Mucosa of stomach (tissue), 1 donor: ENCODE data around the gene RAB8B.

ENCODE experiments used
- H3K27me3 ChIP-seq: one replicate; pipeline ENCODE4 v1.7.0; 2013; ENCODE audit warnings: mild to moderate bottlenecking, low read length; ENCODE audit not compliant: control insufficient read depth, insufficient read depth
- H3K36me3 ChIP-seq: one replicate; pipeline ENCODE4 v1.7.0; 2013; ENCODE audit warnings: low read length; ENCODE audit not compliant: control insufficient read depth, insufficient read depth
- H3K4me1 ChIP-seq: one replicate; pipeline ENCODE4 v1.7.0; 2013; ENCODE audit warnings: mild to moderate bottlenecking, low read length; ENCODE audit not compliant: control insufficient read depth, insufficient read depth
- H3K4me3 ChIP-seq: one replicate; pipeline ENCODE4 v1.7.0; 2013; ENCODE audit warnings: low read length
- H3K9ac ChIP-seq: one replicate; pipeline ENCODE4 v1.7.0; 2013; ENCODE audit warnings: mild to moderate bottlenecking, low read length, moderate library complexity
- H3K9me3 ChIP-seq: one replicate; pipeline ENCODE4 v1.7.0; 2013; ENCODE audit warnings: mild to moderate bottlenecking, low read length, moderate library complexity; ENCODE audit not compliant: control insufficient read depth
- donor health status: Pancreatic carcinoma.

RAB8B gene

GRCh38 chr15:63188926-63189871, at the start of gene RAB8B:
Gene RAB8B (plus strand): TSS chr15:63189606. CDS start chr15:63189625, 19 bp downstream.
- Histone ChIP-seq H3K4me1 (peaks cover 6% of the 10 kb centered on the region), H3K9ac (peak within 1 kb of the TSS; percentile 83), H3K9me3 (no peaks in the 10 kb centered on the region), H3K27me3 (no peaks in the 10 kb centered on the region), H3K4me3 (peak within 1 kb of the TSS; percentile 86), H3K36me3 (no peaks in the 10 kb centered on the region)

GRCh38 chr15:63140936-63141335, 48.5 kb upstream of the RAB8B start:
- Histone ChIP-seq H3K27me3 (no peaks in the 10 kb centered on the region), H3K36me3 (no peaks in the 10 kb centered on the region), H3K9me3 (no peaks in the 10 kb centered on the region), H3K4me3 (no peak overlapping the region), H3K4me1 (no peaks in the 10 kb centered on the region), H3K9ac (no peak overlapping the region)

GRCh38 chr15:63145426-63145825, 44.0 kb upstream of the RAB8B start:
- Histone ChIP-seq H3K27me3 (no peaks in the 10 kb centered on the region), H3K36me3 (no peaks in the 10 kb centered on the region), H3K9ac (no peak overlapping the region), H3K4me1 (no peaks in the 10 kb centered on the region), H3K4me3 (no peak overlapping the region), H3K9me3 (no peaks in the 10 kb centered on the region)

GRCh38 chr15:63146684-63147083, 42.7 kb upstream of the RAB8B start:
- Histone ChIP-seq H3K36me3 (no peaks in the 10 kb centered on the region), H3K27me3 (no peaks in the 10 kb centered on the region), H3K9ac (no peak overlapping the region), H3K4me1 (no peaks in the 10 kb centered on the region), H3K9me3 (no peaks in the 10 kb centered on the region), H3K4me3 (no peak overlapping the region)

GRCh38 chr15:63151665-63152064, 37.7 kb upstream of the RAB8B start:
- Histone ChIP-seq H3K4me3 (no peak overlapping the region), H3K27me3 (no peaks in the 10 kb centered on the region), H3K9ac (no peak overlapping the region), H3K9me3 (no peaks in the 10 kb centered on the region), H3K4me1 (no peaks in the 10 kb centered on the region), H3K36me3 (no peaks in the 10 kb centered on the region)

- H3K4me3 ChIP-seq = no peak overlapping the region
- H3K4me1 ChIP-seq = peaks cover 3% of the 10 kb centered on the region
- no peaks in the 10 kb centered on the region for H3K27me3 ChIP-seq
- no peaks in the 10 kb centered on the region for H3K9me3 ChIP-seq
- H3K36me3 ChIP-seq = no peaks in the 10 kb centered on the region
- no peak overlapping the region for H3K9ac ChIP-seq
Observed at GRCh38 chr15:63155486-63155885, 33.9 kb upstream of the RAB8B start.

- Histone ChIP-seq H3K4me1 (peaks cover 3% of the 10 kb centered on the region), H3K4me3 (peak overlapping the region; percentile 91), H3K36me3 (no peaks in the 10 kb centered on the region), H3K9me3 (no peaks in the 10 kb centered on the region), H3K27me3 (no peaks in the 10 kb centered on the region), H3K9ac (peak overlapping the region; percentile 99)
Observed at GRCh38 chr15:63156086-63156710, 33.2 kb upstream of the RAB8B start.

- no peaks in the 10 kb centered on the region for H3K27me3 ChIP-seq
- H3K9ac ChIP-seq = peak overlapping the region; percentile 99
- peaks cover 3% of the 10 kb centered on the region for H3K4me1 ChIP-seq
- no peaks in the 10 kb centered on the region for H3K9me3 ChIP-seq
- H3K4me3 ChIP-seq = peak overlapping the region; percentile 91
- no peaks in the 10 kb centered on the region for H3K36me3 ChIP-seq
Observed at GRCh38 chr15:63156755-63157117, 32.7 kb upstream of the RAB8B start.

- Histone ChIP-seq H3K27me3 (no peaks in the 10 kb centered on the region), H3K4me1 (peaks cover 3% of the 10 kb centered on the region), H3K9me3 (no peaks in the 10 kb centered on the region), H3K9ac (peak within 1 kb of the TSS; percentile 99), H3K36me3 (no peaks in the 10 kb centered on the region), H3K4me3 (peak within 1 kb of the TSS; percentile 91)
Observed at GRCh38 chr15:63157118-63157843, 32.1 kb upstream of the RAB8B start, which contains the start of gene RPS27L. Gene RPS27L (minus strand): TSS chr15:63157477. CDS start chr15:63157405, 72 bp downstream.

GRCh38 chr15:63157891-63158431, 31.4 kb upstream of the RAB8B start:
- Histone ChIP-seq H3K4me3 (peak overlapping the region; percentile 91), H3K4me1 (peaks cover 3% of the 10 kb centered on the region), H3K9ac (peak overlapping the region; percentile 99), H3K27me3 (no peaks in the 10 kb centered on the region), H3K36me3 (no peaks in the 10 kb centered on the region), H3K9me3 (no peaks in the 10 kb centered on the region)

- no peak overlapping the region for H3K9ac ChIP-seq
- H3K4me3 ChIP-seq = no peak overlapping the region
- no peaks in the 10 kb centered on the region for H3K27me3 ChIP-seq
- peaks cover 3% of the 10 kb centered on the region for H3K4me1 ChIP-seq
- no peaks in the 10 kb centered on the region for H3K9me3 ChIP-seq
- H3K36me3 ChIP-seq = no peaks in the 10 kb centered on the region
Observed at GRCh38 chr15:63160638-63161037, 28.8 kb upstream of the RAB8B start.
